ENCODE data around the gene DPYSL5. TPM values are rescaled to one million over a fixed set of nuclear protein-coding genes. Genes with fewer than 3 reads are reported as not detected.

The DPYSL5 gene
- total RNA-seq, 1 donor, result not detected

- TF ChIP-seq CTCF (IDR thresholded peaks at IDR 0.05; ENCODE audit: insufficient read depth, low read length), result no peak
- H3K4me3 ChIP-seq (ENCODE audit: low read depth, low read length), result no peak overlapping the region
- DNase-seq (ENCODE audit: low read depth), result no peak
Measured at GRCh38 chr2:26975656-26976055, 127.7 kb downstream of the DPYSL5 start.

GRCh38 chr2:26976237-26976636 is 128.3 kb downstream of the DPYSL5 start:
- DNase-seq (ENCODE audit: low read depth), result peak; percentile 75
- no peak overlapping the region for H3K4me3 ChIP-seq (ENCODE audit: low read depth, low read length)
- no peak for TF ChIP-seq CTCF (IDR thresholded peaks at IDR 0.05; ENCODE audit: insufficient read depth, low read length)

- H3K4me3 ChIP-seq (ENCODE audit: low read depth, low read length), result no peak overlapping the region
- no peak for TF ChIP-seq CTCF (IDR thresholded peaks at IDR 0.05; ENCODE audit: insufficient read depth, low read length)
- DNase-seq (ENCODE audit: low read depth), result no peak
Measured at GRCh38 chr2:26977012-26977411, 129.1 kb downstream of the DPYSL5 start.

GRCh38 chr2:26978061-26978596 is 130.2 kb downstream of the DPYSL5 start:
- H3K4me3 ChIP-seq (ENCODE audit: low read depth, low read length), result no peak overlapping the region
- peak; percentile 29 for DNase-seq (ENCODE audit: low read depth)
- no peak for TF ChIP-seq CTCF (IDR thresholded peaks at IDR 0.05; ENCODE audit: insufficient read depth, low read length)

- H3K4me3 ChIP-seq (ENCODE audit: low read depth, low read length), result no peak overlapping the region
- peak; percentile 64 for DNase-seq (ENCODE audit: low read depth)
- TF ChIP-seq CTCF (IDR thresholded peaks at IDR 0.05; ENCODE audit: insufficient read depth, low read length), result no peak
Measured at GRCh38 chr2:26979741-26980140, 131.8 kb downstream of the DPYSL5 start.

GRCh38 chr2:26980971-26981370 is 133.0 kb downstream of the DPYSL5 start:
- H3K4me3 ChIP-seq (ENCODE audit: low read depth, low read length), result no peak overlapping the region
- DNase-seq (ENCODE audit: low read depth), result no peak
- no peak for TF ChIP-seq CTCF (IDR thresholded peaks at IDR 0.05; ENCODE audit: insufficient read depth, low read length)

- peak; percentile 48 for DNase-seq (ENCODE audit: low read depth)
- TF ChIP-seq CTCF (IDR thresholded peaks at IDR 0.05; ENCODE audit: insufficient read depth, low read length), result peak; percentile 41
- no peak overlapping the region for H3K4me3 ChIP-seq (ENCODE audit: low read depth, low read length)
Measured at GRCh38 chr2:26982102-26982742, 134.3 kb downstream of the DPYSL5 start.

Data from fibroblast of the aortic adventitia (primary cell).